Osteoblast (primary cell): ENCODE data around the gene AKAP5. TPM values are rescaled to one million over a fixed set of nuclear protein-coding genes. Genes with fewer than 3 reads are reported as not detected.

ENCODE experiments used
- DNase-seq: peaks from one replicate; pipeline ENCODE4 v3.0.0; 2011; ENCODE audit warnings: low spot score, mixed read lengths; ENCODE audit not compliant: insufficient read length; ENCODE audit errors: missing footprints
- H2AFZ ChIP-seq: 2 replicates; pipeline ENCODE4 v1.6.0; 2011; ENCODE audit warnings: mild to moderate bottlenecking, low read length
- H3K27ac ChIP-seq: 2 replicates; pipeline ENCODE4 v1.5.1; 2011; ENCODE audit warnings: mild to moderate bottlenecking, low read depth, low read length, moderate library complexity
- H3K27me3 ChIP-seq: 2 replicates; pipeline ENCODE4 v1.6.0; 2012; ENCODE audit warnings: mild to moderate bottlenecking, control low read depth, inconsistent platforms, low read length, moderate library complexity; ENCODE audit not compliant: insufficient read depth
- H3K36me3 ChIP-seq: 2 replicates; pipeline ENCODE4 v1.5.1; 2011; ENCODE audit warnings: mild to moderate bottlenecking, low read length, control low read depth, moderate library complexity; ENCODE audit not compliant: insufficient read depth
- H3K4me1 ChIP-seq: 2 replicates; pipeline ENCODE4 v1.5.1; 2011; ENCODE audit warnings: mild to moderate bottlenecking, low read length, control low read depth, moderate library complexity; ENCODE audit not compliant: insufficient read depth
- H3K4me2 ChIP-seq: 2 replicates; pipeline ENCODE4 v1.6.0; 2011; ENCODE audit warnings: mild to moderate bottlenecking, low read length; ENCODE audit not compliant: insufficient read depth
- H3K4me3 ChIP-seq: fragments of 200-600 bp; sonication (generic); 3 replicates; pipeline ENCODE4 v1.5.1; 2012; ENCODE audit warnings: mild to moderate bottlenecking, low read length, inconsistent platforms; ENCODE audit not compliant: insufficient read depth
- H3K79me2 ChIP-seq: 2 replicates; pipeline ENCODE4 v1.6.0; 2012; ENCODE audit warnings: mild to moderate bottlenecking, low read length, control low read depth, inconsistent platforms; ENCODE audit not compliant: insufficient read depth
- H3K9me3 ChIP-seq: 2 replicates; pipeline ENCODE4 v1.5.1; 2011; ENCODE audit warnings: low read depth, low read length, control low read depth
- H4K20me1 ChIP-seq: 2 replicates; pipeline ENCODE4 v1.6.0; 2012; ENCODE audit warnings: mild to moderate bottlenecking, low read length, control low read depth; ENCODE audit not compliant: insufficient read depth
- CTCF ChIP-seq: IDR thresholded peaks from 2 replicates; pipeline ENCODE4 v1.5.1; 2011; ENCODE audit warnings: mild to moderate bottlenecking, low read depth, low read length, moderate library complexity; ENCODE audit errors: extremely low read depth
- total RNA-seq: library from RNA; depleted of rRNA; stranded (reverse); fragments of >200 nt; gene quantifications from 2 replicates; pipeline ENCODE4 v1.2.3, GENCODE V29; 2012

The AKAP5 gene
- total RNA-seq, 1 donor, result 1.1 TPM

GRCh38 chr14:64439141-64439540 is 26.2 kb upstream of the AKAP5 start:
- no peak overlapping the region for H3K4me3 ChIP-seq
- peaks cover 32% of the 10 kb centered on the region for H3K4me1 ChIP-seq
- no peaks in the 10 kb centered on the region for H3K27me3 ChIP-seq
- H3K36me3 ChIP-seq, result peaks cover 25% of the 10 kb centered on the region
- H3K79me2 ChIP-seq, result no peaks in the 10 kb centered on the region
- H3K4me2 ChIP-seq, result peak overlapping the region; percentile 70
- H3K27ac ChIP-seq, result peak overlapping the region; percentile 76
- H4K20me1 ChIP-seq, result no peaks in the 10 kb centered on the region
- no peak for TF ChIP-seq CTCF
- DNase-seq, result no peak
- H2AFZ ChIP-seq, result peak overlapping the region; percentile 56
- H3K9me3 ChIP-seq, result no peaks in the 10 kb centered on the region

- no peaks in the 10 kb centered on the region for H3K9me3 ChIP-seq
- TF ChIP-seq CTCF, result no peak
- no peaks in the 10 kb centered on the region for H3K27me3 ChIP-seq
- no peak overlapping the region for H3K4me2 ChIP-seq
- no peaks in the 10 kb centered on the region for H3K79me2 ChIP-seq
- no peak overlapping the region for H2AFZ ChIP-seq
- no peak overlapping the region for H3K4me3 ChIP-seq
- DNase-seq, result no peak
- H3K36me3 ChIP-seq, result peaks cover 21% of the 10 kb centered on the region
- H4K20me1 ChIP-seq, result no peaks in the 10 kb centered on the region
- no peak overlapping the region for H3K27ac ChIP-seq
- H3K4me1 ChIP-seq, result peaks cover 43% of the 10 kb centered on the region
Measured at GRCh38 chr14:64440494-64440893, 24.8 kb upstream of the AKAP5 start.

GRCh38 chr14:64442300-64442988 is 22.9 kb upstream of the AKAP5 start:
- Histone ChIP-seq H3K27me3 (no peaks in the 10 kb centered on the region), H3K36me3 (peaks cover 17% of the 10 kb centered on the region), H4K20me1 (no peaks in the 10 kb centered on the region), H2AFZ (no peak overlapping the region), H3K4me2 (no peak overlapping the region), H3K79me2 (no peaks in the 10 kb centered on the region), H3K9me3 (no peaks in the 10 kb centered on the region), H3K4me3 (no peak overlapping the region), H3K27ac (no peak overlapping the region), H3K4me1 (peaks cover 46% of the 10 kb centered on the region)
- no peak for TF ChIP-seq CTCF
- no peak for DNase-seq

GRCh38 chr14:64444140-64444539 is 21.2 kb upstream of the AKAP5 start:
- H3K36me3 ChIP-seq, result peaks cover 28% of the 10 kb centered on the region
- no peak overlapping the region for H3K4me2 ChIP-seq
- no peak overlapping the region for H3K27ac ChIP-seq
- H3K4me3 ChIP-seq, result no peak overlapping the region
- peaks cover 30% of the 10 kb centered on the region for H3K4me1 ChIP-seq
- H3K79me2 ChIP-seq, result no peaks in the 10 kb centered on the region
- no peaks in the 10 kb centered on the region for H4K20me1 ChIP-seq
- H3K27me3 ChIP-seq, result no peaks in the 10 kb centered on the region
- no peak for DNase-seq
- H2AFZ ChIP-seq, result no peak overlapping the region
- H3K9me3 ChIP-seq, result no peaks in the 10 kb centered on the region
- no peak for TF ChIP-seq CTCF
